HG03354 (cell line): ENCODE data around the gene UAP1L1.
A peak's percentile ranks its signal among the peaks of the same experiment; 100 is the strongest.

ENCODE experiments used
- ATAC-seq: cut with Tn5 transposase; IDR thresholded peaks from one replicate; pipeline ENCODE4 v1.9.1; 2021; ENCODE audit warnings: mild to moderate bottlenecking; ENCODE audit not compliant: unreplicated experiment, poor library complexity, severe bottlenecking

The UAP1L1 gene

GRCh38 chr9:137039611-137040366 lies 37.5 kb upstream of the UAP1L1 start:
- ATAC-seq, result no peak

GRCh38 chr9:137040568-137040967 lies 36.7 kb upstream of the UAP1L1 start:
- ATAC-seq, result no peak

GRCh38 chr9:137041124-137041523 lies 36.2 kb upstream of the UAP1L1 start:
- ATAC-seq, result no peak

- no peak for ATAC-seq
These were observed 34.3 kb upstream of the UAP1L1 start for GRCh38 chr9:137042751-137043727.

GRCh38 chr9:137044037-137044436 lies 33.3 kb upstream of the UAP1L1 start:
- no peak for ATAC-seq

GRCh38 chr9:137044502-137045177 lies 32.7 kb upstream of the UAP1L1 start:
- no peak for ATAC-seq

GRCh38 chr9:137045294-137046087 lies 31.8 kb upstream of the UAP1L1 start:
- ATAC-seq, result no peak

- peak; percentile 57 for ATAC-seq
These were observed 31.1 kb upstream of the UAP1L1 start, which contains the start of gene NPDC1 for GRCh38 chr9:137046088-137046787. Gene NPDC1 (minus strand): TSS chr9:137046177. CDS start chr9:137045989, 188 bp downstream.

- ATAC-seq, result no peak
These were observed 28.4 kb upstream of the UAP1L1 start for GRCh38 chr9:137048655-137049543.

- ATAC-seq, result no peak
These were observed 27.5 kb upstream of the UAP1L1 start for GRCh38 chr9:137049544-137050449.

- no peak for ATAC-seq
These were observed 26.7 kb upstream of the UAP1L1 start for GRCh38 chr9:137050570-137050969.

GRCh38 chr9:137051145-137051724 lies 26.1 kb upstream of the UAP1L1 start:
- ATAC-seq, result no peak

- no peak for ATAC-seq
These were observed 25.0 kb upstream of the UAP1L1 start for GRCh38 chr9:137052293-137052692.

GRCh38 chr9:137052998-137053943 lies 24.0 kb upstream of the UAP1L1 start:
- ATAC-seq, result no peak
